GM13976 (cell line): ENCODE data around the gene ZNF532.

Experiments
- DNase-seq: peaks from one replicate; pipeline ENCODE4 v3.0.0; 2012; ENCODE audit warnings: low spot score
- CTCF ChIP-seq: IDR thresholded peaks from 2 replicates; pipeline ENCODE4 v1.5.1; 2012; ENCODE audit warnings: borderline replicate concordance, mild to moderate bottlenecking; ENCODE audit not compliant: insufficient read depth; ENCODE audit errors: extremely low read depth, missing control alignments, control extremely low read depth
- in situ Hi-C: fragments of 300-500 bp; cut with MboI; formaldehyde crosslinking; loops from one replicate; pipeline ENCODE4 v1.12.0; 2022; ENCODE audit warnings: low sequenced_read_pairs, mixed read lengths, inconsistent platforms; ENCODE audit not compliant: unreplicated experiment

ZNF532 gene

GRCh38 chr18:59032308-59032707, 167.6 kb downstream of the ZNF532 start:
- in situ Hi-C loops: no loop called here
- DNase-seq: no peak
- TF ChIP-seq CTCF: no peak

DNA sequence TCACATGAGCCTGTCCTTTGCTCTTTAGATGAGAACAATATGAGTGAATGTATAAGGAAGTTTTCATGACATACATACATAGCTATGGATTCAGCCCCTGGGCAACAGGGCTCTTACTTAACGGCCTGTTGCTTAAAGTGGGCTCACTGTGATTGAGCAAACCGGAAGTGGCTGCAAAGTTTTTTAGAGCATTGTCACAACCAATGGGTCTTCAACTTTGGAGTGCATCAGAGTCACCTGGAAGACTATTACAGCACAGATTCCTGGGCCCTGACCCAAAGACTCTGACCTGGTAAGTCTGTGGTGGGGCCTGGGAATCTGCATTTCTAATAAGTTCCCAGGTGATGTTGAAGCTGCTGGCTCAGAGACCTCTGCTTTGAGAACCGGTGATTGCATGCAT, 168.7 kb downstream of the ZNF532 start:
- in situ Hi-C loops: no loop called here
- TF ChIP-seq CTCF: no peak
- no peak for DNase-seq

DNA sequence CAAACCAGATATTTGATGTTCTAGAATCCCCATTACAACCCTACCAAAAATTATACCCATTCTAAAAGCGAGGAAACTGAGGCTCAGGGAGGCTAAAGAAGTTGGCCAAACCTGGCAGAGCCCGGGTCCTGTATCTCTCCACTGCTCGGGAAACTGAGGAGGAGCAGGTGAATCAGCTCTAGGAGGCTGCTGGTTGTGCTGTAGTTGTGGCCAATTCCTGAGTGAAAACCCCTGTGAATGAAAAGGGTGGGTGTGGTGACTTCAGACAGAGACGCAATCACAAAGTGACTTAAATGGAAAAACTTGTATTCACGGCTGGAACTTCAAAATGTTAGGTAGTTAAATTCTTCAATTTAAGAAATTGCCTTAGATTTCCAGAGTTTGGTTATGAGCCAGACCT, 169.3 kb downstream of the ZNF532 start:
- no peak for DNase-seq
- TF ChIP-seq CTCF: no peak
- in situ Hi-C loops: no loop called here

- TF ChIP-seq CTCF: no peak
- in situ Hi-C loops: no loop called here
- no peak for DNase-seq
Measured at GRCh38 chr18:59035591-59035990, 170.9 kb downstream of the ZNF532 start.
